Glomerular endothelial cell (primary cell): ENCODE data around the gene AGO1. TPM values are rescaled to one million over a fixed set of nuclear protein-coding genes. Genes with fewer than 3 reads are reported as not detected.

Experiments used
- DNase-seq: peaks from one replicate; pipeline ENCODE4 v3.0.0-alpha.2; 2011; ENCODE audit warnings: low read depth, low spot score; ENCODE audit errors: extremely low read depth
- total RNA-seq: library from RNA; depleted of rRNA; stranded (reverse); fragments of >200 nt; gene quantifications from 2 replicates; pipeline ENCODE4 v1.2.3, GENCODE V29; 2015

The AGO1 gene
- 20.3 and 22.6 TPM in 2 replicates for total RNA-seq

DNA sequence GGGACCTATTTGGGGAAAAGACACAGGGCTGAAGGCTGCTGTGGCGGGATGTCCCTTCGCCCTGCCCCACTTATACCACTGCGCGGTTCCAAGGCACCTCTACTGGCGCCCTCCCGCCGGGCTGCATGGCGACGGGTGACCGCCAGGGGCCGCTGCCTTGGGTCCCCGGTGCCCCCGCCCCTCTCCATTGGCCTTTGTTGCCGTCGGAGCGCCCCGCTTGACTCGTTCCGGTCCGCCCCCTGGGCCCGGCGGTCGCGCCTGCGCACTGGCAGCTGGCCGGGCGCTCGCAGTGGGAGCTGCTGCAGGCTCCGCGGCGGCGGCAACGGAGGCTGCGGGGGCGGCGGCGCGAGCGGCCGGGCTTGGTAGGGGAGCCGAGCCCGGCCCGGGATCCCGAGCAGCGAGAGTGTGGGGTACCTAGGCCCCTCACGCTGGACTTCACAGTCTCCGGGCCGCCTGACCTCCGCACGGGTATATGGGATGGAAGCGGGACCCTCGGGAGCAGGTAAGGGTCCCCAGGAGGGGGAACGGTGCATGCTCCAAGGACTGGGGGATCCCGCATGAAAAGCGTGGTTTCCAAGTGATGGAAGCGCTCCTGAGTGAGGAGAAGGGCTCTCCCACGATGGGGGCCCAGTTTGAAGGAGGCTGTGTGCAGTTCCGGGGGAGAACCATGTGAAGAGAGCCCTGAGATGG lies at the start of gene AGO1:
TSS of gene AGO1 (plus strand) at position 265 of the 690 bp plus-strand sequence. CDS start at position 478, 213 bp downstream.
- DNase-seq: no peak

DNA sequence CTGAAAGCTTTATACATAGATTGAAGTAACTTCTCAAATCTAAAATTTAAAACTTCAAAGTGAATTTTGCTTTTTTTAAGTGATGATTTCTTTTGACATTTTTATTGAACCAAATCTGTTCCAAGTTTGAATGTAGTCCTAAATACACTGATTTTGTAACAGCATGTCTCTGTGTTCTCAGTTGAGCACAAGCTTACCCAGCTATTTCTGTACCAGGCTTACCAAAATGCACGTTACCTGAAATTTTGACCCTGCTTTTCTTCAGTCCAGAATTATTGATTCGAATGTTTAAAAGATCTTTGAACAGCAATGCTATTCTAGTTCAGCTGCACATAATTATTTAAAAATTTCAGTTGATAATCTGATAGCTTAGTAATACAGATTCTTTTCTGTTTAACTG lies 49.6 kb upstream of the AGO1 start:
- DNase-seq: no peak

DNA sequence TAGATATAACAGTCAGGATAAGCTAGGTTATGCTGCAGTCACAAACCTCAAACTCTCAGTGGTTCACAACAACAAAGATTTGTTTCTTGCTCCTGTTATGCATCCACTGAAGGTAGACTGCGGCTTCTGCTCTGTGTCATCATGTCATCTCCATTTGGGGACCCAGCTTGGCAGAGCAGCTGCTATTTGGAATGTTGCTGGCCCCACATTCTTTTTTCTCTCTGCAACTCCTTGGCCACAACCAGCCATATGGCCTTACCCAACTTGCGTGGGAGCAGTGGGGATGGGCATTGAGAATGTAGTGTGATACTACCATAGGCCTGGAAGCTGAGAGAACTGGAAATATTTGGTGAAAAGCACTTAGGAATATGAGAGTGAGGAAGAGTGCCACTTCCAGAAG lies 48.8 kb upstream of the AGO1 start:
- no peak for DNase-seq

DNA sequence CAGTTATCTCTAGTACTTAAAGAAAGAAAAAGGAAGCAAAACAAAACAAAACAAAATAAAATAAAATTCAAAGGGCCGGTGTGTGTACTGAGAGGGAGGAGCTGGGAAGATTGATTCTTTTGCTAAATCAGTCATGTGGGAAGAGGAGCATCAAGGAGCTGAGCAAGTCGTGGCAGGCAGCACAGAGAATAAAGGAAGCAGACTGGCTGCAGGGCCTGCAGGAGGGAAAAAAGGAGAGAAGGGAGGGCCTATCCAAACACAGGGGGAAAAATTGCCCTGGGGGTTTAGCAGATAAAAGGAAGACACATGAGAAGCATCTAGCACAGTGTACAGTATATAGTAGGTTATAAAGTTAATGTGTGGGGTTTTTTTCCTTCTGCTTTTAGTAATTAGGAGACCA lies 47.6 kb upstream of the AGO1 start:
- DNase-seq: no peak

DNA sequence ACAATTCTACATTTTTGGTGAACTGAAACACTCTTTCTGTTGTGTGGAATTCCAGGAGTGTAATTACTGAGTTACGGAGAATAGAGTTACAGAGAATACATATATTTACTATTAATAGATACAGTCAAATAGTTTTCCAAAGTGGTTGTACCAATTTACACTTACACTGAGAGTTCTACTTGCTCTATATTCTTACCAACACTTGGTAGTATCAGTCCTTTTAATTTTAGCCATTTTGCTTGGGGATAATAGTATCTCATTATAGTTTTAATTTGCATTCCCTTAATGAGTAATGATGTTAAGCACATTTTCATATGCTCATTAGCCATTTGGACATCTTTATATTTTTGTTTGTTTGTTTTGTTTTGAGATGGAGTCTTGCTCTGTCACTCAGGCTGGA lies 46.3 kb upstream of the AGO1 start:
- no peak for DNase-seq

DNA sequence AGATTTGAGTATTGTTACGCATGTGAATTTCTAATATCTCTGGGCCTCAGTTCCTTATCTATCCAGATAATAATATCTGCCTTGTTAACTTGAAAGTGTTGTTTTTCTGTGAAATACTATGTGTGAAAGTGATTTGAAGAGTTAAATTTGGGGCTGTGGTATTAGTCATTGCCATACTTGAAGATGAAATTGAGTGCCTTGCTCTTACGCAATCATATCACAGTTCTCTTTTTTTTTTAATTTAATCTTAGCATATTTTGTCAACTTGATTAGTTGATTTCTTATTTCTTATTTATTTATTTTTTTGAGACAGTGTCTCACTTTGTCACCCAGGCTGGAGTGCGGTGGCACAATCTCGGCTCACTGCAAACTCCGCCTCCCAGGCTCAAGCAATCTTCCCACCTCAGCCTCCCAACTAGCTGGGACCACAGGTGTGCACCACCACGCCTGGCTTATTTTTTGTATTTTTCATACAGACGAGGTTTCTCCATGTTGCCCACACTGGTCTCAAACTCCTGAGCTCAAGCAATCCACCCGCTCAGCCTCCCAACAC lies 44.2 kb upstream of the AGO1 start:
- DNase-seq: no peak

DNA sequence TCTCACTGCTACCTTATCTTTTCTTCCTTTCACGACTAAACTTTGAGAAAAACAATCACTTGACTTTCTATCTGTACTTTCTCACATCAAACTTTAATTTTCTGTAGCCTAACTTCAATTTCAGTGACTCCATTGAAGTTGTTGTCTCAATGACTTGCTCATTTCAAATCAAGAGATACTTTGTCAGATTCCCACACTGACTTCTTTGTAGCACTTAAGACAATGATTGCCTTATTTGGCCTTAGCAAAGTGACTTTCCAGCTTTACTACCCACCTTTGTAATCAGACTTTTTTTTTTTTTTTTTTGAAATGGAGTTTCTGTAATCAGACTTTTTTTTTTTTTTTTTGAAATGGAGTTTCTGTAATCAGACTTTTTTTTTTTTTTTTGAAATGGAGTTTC lies 38.2 kb upstream of the AGO1 start:
- DNase-seq: no peak

DNA sequence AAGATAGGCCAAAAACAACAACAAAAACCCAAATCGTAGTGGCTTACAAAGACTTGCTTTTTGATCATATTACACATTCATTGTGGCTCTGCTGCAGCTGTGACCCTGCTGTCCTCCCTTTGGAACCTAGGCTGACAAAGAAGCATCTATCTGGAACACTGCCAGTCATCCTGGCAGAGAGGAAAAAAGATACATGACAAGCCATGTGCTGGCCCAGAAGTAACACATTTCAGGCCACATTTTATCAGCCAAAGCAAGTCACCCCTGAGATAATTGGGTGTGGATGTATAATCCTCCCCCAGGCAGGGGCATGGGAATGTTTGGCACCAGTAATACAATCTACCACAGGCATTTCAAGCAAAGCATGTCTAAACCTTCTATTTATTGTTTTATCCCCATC lies 37.2 kb upstream of the AGO1 start:
- DNase-seq: no peak

DNA sequence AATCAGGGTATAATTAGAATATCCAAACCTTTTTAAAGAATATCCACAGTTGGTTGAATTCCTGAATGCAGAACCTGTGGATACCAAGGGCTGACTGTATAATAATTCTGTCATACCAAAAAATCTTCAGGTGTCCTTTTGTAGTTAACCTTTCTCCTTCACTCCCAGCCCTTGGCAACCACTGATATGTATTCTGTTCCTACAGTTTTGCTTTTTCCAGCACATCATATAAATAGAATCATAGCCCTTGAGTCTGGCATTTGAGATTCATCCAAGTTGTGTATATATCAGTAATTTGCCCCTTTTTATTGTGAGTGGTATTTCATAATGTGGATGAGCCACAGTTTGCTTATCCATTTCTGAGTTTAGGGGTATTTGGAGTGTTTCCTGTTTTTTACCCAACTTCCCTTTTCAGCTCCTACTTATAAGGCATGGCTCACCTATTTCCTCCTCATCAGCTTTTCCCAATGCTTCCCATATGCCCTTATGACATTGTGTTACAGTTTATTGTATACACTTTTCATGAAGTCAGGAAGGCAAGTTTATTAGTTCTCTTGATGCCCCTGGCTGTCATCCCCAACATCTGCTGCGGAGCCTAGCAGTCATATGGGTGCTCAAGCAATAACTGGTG lies 35.0 kb upstream of the AGO1 start:
- no peak for DNase-seq

DNA sequence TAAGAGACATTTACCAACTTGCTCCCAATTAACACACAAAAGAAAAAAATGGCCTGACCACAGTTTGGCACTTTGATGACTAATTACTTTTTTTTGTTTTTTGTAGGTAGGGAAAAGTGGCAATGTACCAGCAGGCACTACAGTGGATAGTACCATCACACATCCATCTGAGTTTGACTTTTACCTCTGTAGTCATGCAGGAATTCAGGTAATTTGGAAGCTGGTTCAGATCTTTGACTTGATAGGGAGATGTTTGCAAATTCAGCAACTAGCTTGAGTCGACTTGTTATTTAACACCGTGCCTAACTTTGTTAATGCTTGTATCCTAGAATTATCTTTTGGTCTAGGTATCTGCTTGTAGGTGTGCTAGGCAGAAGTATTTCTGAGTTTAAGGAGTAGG lies 33.0 kb upstream of the AGO1 start:
- DNase-seq: no peak

DNA sequence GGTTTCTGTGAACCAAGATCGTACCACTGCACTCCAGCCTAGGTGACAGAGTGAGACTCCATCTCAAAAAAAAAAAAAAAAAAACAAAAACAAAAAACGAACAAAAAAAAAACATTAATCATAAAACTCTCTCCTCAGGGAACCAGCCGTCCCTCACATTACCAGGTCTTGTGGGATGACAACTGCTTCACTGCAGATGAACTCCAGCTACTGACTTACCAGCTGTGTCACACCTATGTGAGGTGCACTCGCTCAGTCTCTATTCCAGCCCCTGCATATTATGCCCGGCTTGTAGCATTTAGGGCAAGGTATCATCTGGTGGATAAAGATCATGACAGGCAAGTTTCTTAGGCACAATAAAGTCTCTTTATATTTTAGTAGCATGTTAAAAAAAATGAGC lies 32.3 kb upstream of the AGO1 start:
- DNase-seq: no peak

DNA sequence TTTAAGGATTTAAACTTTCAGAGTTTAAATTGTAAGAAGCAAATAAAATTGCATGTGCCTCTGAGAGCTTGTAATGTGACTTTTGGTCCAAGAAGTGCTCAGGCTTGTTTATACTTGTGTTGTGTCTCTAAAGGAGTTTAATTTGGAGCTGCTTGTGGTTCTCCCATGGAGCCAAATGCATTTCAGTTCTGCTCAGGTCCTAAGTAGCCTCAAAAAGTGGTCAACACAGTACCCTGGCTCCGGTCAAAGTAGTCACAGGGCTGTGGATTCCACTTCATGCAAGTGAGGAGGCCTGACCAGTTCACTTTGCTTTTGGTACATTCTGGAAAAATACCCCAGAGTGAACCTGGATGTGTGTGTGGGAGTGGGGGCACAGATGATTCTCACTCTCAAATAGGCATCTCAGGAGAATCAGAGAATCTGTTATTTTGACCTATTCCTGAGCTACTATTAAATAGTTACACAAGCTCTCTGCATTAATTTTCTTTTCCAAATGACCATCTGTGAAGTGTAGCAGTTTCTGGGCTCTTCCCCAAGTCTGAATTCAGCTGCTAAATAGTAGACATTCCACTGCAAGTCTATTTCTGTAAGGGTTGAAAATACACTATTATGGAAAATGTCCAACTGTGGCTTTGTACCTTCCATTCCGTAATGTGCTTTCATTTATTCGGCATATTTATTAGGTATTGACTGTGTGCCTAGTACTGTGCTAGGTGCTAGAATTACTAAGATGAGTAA lies 31.7 kb upstream of the AGO1 start:
- no peak for DNase-seq

DNA sequence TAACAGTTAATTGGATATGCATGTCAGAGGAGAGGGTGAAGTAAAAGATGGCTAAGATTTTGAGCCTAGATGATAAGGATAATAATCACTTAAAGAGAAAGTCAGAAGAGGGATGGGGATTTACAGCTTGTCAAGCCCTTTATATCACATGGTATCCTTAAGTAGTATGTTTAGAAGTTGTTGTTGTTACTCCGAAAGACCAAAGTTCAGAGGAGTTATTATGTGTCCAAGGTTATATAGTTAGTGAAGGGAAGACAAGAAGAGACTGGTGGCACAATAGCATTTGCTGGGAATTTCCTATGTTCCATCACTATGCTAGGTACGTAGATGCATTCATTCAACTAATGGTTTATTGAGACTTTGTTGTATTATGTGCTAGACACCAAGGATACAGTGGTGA lies 30.8 kb upstream of the AGO1 start:
- DNase-seq: no peak

DNA sequence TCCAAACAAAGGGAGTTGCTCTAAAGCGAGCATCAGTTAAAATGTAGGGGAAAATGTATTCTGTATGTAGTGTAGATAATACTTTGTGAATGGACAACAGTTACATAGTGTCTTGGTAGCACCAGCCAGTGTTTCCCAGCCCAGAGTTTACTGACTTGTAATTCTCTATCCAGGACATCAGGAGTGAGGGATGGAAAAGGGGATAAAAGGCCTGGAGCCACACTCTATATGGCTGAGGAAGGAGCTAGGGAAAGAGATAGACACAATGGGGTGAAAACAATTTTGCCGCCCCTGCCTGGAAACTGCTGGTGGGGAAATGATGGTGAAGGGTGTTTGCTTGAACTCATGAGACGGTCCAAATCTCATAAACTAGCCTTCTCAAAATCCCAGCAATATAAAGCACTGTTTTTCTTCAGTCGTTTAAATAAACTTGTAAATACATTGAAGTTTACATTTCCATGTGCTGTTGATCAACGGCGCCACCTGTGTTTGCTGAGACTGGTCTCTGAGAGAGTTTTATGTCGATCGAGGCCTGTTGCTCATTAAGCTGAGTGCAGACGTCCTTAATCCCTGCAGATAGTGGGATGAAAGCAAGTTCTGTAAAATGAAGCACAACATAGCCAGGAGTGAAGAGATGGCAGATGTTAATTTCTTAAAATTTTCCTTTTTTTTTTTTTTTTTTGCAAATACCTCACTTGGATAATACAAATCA lies 27.9 kb upstream of the AGO1 start:
- no peak for DNase-seq

DNA sequence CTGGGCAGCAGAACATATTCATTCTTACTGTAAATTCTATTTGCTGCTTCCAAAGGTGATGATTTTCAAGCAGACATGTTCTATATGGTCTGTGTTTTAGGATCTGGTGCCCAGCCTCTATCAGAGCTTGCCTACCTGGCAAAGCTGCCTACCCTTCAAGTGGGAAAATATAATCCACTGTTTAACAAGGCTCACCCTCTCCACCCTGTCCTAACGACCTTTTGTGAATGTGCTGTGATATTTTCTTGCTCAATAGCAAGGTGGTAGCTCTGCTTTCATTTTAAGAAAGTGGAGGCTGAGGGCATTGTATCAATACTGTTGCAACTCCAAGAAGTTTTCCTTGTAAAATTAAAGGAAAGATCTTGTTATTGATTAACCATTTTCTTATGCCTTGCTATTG lies 26.0 kb upstream of the AGO1 start:
- no peak for DNase-seq

DNA sequence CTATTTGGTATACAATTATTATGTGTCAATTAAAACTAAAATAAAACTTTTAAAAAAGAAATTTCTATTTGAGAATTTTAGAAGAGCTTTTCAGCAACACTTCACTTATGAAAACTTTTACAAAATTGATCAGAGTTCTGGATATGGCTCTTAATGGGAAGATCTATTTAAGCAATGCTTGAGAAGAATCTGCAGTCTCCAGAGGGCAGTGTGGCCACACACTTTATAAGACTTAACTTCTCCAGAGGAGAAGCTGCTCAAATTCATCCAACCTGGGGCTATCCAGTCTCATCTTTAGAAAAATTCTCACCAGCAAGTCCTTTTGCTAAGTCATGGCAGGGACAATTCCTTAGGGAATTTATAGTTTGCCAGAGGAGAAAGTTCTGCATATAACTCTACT lies 25.2 kb upstream of the AGO1 start:
- no peak for DNase-seq

DNA sequence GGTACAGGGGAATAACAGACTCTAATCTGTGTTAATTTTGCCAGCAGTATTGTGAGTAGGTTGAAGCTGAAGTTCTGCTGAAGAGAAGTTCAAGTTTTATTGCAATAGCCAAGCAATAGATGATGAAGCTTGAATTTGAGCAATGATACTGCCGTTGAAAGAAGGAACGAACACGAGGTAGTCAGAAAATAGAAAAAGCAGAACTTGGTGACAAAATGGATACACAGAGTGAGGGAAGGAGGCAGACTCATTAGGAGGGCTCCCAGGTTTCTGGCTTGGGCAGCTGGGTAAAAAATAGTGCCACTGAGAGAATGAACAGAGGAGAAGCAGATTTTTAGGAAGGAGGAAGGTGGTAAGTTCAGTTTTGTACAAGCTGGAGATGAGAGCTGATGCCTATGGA lies 22.3 kb upstream of the AGO1 start:
- DNase-seq: no peak

DNA sequence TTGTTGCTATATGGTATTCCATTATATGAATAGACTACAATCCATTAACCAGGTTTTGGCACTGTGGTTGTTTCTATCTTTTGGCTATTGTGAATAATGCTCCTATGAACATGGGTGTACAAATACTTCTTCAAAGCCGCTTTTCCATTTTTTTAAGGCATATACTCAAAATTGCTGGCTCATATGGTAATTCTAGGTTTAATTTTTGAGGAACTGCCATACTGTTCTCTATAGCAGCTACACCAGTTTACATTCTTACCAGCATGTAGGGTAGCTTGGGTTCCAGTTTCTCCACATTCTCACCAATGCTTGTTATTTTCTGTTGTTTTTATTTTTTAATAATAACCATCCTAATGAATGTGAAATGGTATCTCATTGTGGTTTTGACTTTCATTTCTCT lies 19.9 kb upstream of the AGO1 start:
- no peak for DNase-seq

DNA sequence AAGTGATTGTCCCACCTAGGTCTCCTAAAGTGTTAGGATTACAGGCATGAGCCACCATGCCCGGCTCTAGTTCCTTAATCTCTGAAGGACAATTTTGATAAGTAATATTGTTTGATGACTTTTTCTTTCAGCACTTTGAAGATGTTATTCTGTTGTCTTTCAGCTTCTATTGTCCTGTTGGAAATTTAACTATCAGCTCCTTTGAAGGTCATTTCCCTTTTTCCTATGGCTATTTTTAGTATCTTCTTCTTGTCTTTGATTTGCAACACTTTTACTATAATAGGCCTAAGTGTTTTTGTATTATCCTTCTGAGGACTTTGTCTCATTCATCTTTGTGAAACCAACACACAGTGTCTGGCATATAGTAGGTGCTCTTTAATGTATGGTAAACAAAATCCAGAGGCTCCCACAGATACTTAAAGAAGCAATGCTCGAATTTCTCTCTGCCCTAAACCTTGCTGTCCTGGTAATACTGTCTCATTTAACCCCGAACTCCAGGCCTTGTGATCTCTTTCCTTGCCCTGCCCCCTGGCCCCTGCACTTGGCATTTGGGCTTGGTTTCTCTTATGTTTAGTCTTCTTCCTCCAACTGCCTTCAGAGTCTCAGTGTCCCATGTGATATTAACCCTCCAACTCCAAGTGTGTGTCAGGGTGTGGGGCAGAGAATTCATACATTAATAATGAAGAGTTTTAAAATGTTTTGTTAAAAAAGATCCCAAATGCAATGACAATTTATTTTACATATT lies 19.0 kb upstream of the AGO1 start:
- DNase-seq: no peak

DNA sequence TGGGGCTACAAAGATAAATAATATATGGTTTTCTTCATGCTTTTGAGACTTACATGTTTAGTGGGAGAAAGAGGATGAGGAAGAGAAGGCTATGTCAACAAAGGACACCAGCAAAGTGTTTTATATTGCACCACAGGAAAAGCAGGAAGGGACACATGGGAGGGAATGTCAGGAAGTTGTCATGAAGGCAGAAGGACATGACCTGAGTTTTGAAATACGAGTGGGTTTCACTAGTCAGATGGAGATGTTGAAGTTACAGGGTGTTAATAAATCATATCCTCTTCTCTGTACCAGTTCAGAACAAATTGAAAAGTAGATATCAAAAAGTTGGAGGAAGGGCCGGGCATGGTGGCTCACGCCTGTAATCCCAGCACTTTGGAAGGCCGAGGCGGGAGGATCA lies 18.2 kb upstream of the AGO1 start:
- DNase-seq: no peak

DNA sequence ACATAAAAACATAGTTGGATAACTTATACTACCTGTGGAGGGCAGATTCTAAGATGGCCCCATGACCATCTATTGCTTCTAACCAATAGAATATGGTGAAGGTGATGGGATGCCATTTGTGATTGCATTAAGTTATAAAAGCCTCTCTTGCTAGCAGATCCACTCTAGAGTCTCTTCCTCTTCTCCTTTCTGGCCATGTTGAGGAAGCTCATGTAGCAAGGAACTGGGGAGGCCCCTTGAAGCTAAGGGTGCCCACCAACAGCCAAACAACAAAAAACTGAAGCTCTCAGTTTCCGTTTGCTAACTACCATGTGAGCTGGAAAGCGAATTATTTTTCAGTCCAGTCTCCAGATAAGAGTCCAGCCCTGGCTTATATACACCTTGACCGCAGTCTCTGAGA lies 16.0 kb upstream of the AGO1 start:
- no peak for DNase-seq
